Loucy (cell line): ENCODE results near the gene ZNF665.
A peak's percentile ranks its signal among the peaks of the same experiment; 100 is the strongest.
"Not testable (repeated sequence)": the region's sequence is repeated elsewhere in the genome, so short reads cannot be mapped to it uniquely, and the experiment has no call there.

ENCODE experiments used
- H2AFZ ChIP-seq: fragments of 200-600 bp; sonication (generic); 2 replicates; pipeline ENCODE4 v1.6.0; 2016; ENCODE audit warnings: antibody characterized with exemption, mild to moderate bottlenecking, low read length, moderate library complexity
- H3F3A ChIP-seq: fragments of 200-600 bp; 2 replicates; pipeline ENCODE4 v1.6.0; 2016; ENCODE audit warnings: antibody characterized with exemption, low read depth, mild to moderate bottlenecking
- H3K27me3 ChIP-seq: fragments of 200-600 bp; sonication (generic); 2 replicates; pipeline ENCODE4 v1.6.1; 2014; ENCODE audit warnings: low read length, mild to moderate bottlenecking; ENCODE audit not compliant: insufficient read depth, poor library complexity, severe bottlenecking
- H3K36me3 ChIP-seq: fragments of 200-600 bp; sonication (generic); 2 replicates; pipeline ENCODE4 v1.6.1; 2016; ENCODE audit warnings: low read length; ENCODE audit not compliant: insufficient read depth
- H3K4me1 ChIP-seq: fragments of 200-600 bp; sonication (generic); 2 replicates; pipeline ENCODE4 v1.5.1; 2014; ENCODE audit warnings: low read length, mild to moderate bottlenecking; ENCODE audit not compliant: insufficient read depth, poor library complexity, severe bottlenecking
- H3K4me2 ChIP-seq: fragments of 200-600 bp; sonication (generic); 2 replicates; pipeline ENCODE4 v1.6.0; 2014; ENCODE audit warnings: antibody characterized with exemption, low read length, low read depth, mild to moderate bottlenecking; ENCODE audit not compliant: poor library complexity, severe bottlenecking
- H3K4me3 ChIP-seq: fragments of 200-600 bp; sonication (generic); 2 replicates; pipeline ENCODE4 v1.5.1; 2014; ENCODE audit warnings: low read length, mild to moderate bottlenecking, mixed read lengths; ENCODE audit not compliant: poor library complexity, severe bottlenecking
- H3K79me2 ChIP-seq: fragments of 200-600 bp; sonication (generic); 2 replicates; pipeline ENCODE4 v1.6.1; 2014; ENCODE audit warnings: low read length; ENCODE audit not compliant: insufficient read depth
- H3K9ac ChIP-seq: fragments of 200-600 bp; sonication (generic); 2 replicates; pipeline ENCODE4 v1.6.0; 2014; ENCODE audit warnings: mild to moderate bottlenecking, low read depth, low read length, moderate library complexity; ENCODE audit not compliant: poor library complexity, severe bottlenecking
- H3K9me2 ChIP-seq: fragments of 200-600 bp; sonication (generic); replicated peaks from 2 replicates; pipeline ENCODE4 v1.6.1; 2016; ENCODE audit warnings: low read depth, low read length, mixed read lengths
- H3K9me3 ChIP-seq: fragments of 200-600 bp; sonication (generic); 2 replicates; pipeline ENCODE4 v1.6.1; 2014; ENCODE audit warnings: mild to moderate bottlenecking, antibody characterized with exemption, low read length, low read depth; ENCODE audit not compliant: insufficient read depth
- H4K20me1 ChIP-seq: fragments of 200-600 bp; sonication (generic); 2 replicates; pipeline ENCODE4 v1.6.0; 2014; ENCODE audit warnings: antibody characterized with exemption, low read length, mild to moderate bottlenecking; ENCODE audit not compliant: insufficient read depth, poor library complexity, severe bottlenecking
- CTCF ChIP-seq: fragments of 200-600 bp; sonication (generic); conservative IDR thresholded peaks from 2 replicates; pipeline ENCODE4 v1.5.1; 2014; ENCODE audit warnings: mild to moderate bottlenecking, antibody characterized with exemption, low read length
- EZH2phosphoT487 ChIP-seq: fragments of 200-600 bp; IDR thresholded peaks from 2 replicates; pipeline ENCODE4 v1.6.1; 2018; ENCODE audit warnings: antibody characterized with exemption, mild to moderate bottlenecking, moderate library complexity, borderline replicate concordance

ZNF665 gene

GRCh38 chr19:53192771-53193534 is at the start of gene ZNF665:
Gene ZNF665 (minus strand): TSS chr19:53193358. CDS start chr19:53182898, 10,460 bp downstream.
- Histone ChIP-seq H3K4me3 (peak within 1 kb of the TSS; percentile 94), H3K36me3 (no peaks in the 10 kb centered on the region), H2AFZ (peak within 1 kb of the TSS; percentile 94), H3K9me3 (no peaks in the 10 kb centered on the region), H3K27me3 (no peaks in the 10 kb centered on the region), H4K20me1 (no peaks in the 10 kb centered on the region), H3K4me1 (peaks cover 21% of the 10 kb centered on the region), H3K79me2 (peaks cover 14% of the 10 kb centered on the region), H3K9me2 (no peaks in the 10 kb centered on the region), H3F3A (no peaks in the 10 kb centered on the region), H3K4me2 (peak within 1 kb of the TSS; percentile 97), H3K9ac (peak within 1 kb of the TSS; percentile 90)
- TF ChIP-seq EZH2phosphoT487 (no peak), CTCF (no peak)

- no peak overlapping the region for H3K4me3 ChIP-seq
- H3K4me1 ChIP-seq: no peaks in the 10 kb centered on the region
- H3K9me2 ChIP-seq: no peaks in the 10 kb centered on the region
- peaks cover 3% of the 10 kb centered on the region for H3K27me3 ChIP-seq
- no peak overlapping the region for H2AFZ ChIP-seq
- no peak for TF ChIP-seq EZH2phosphoT487
- TF ChIP-seq CTCF: no peak
- no peaks in the 10 kb centered on the region for H4K20me1 ChIP-seq
- no peak overlapping the region for H3K9ac ChIP-seq
- no peaks in the 10 kb centered on the region for H3F3A ChIP-seq
- H3K79me2 ChIP-seq: no peaks in the 10 kb centered on the region
- H3K9me3 ChIP-seq: peaks cover 30% of the 10 kb centered on the region; the same call in 1 of the 2 replicates
- H3K36me3 ChIP-seq: no peaks in the 10 kb centered on the region
- no peak overlapping the region for H3K4me2 ChIP-seq
Observed at GRCh38 chr19:53237114-53237777, 44.1 kb upstream of the ZNF665 start.

- no peak overlapping the region for H3K4me2 ChIP-seq
- H2AFZ ChIP-seq: no peak overlapping the region
- no peaks in the 10 kb centered on the region for H3K4me1 ChIP-seq
- no peak for TF ChIP-seq EZH2phosphoT487
- TF ChIP-seq CTCF: no peak
- no peaks in the 10 kb centered on the region for H3K36me3 ChIP-seq
- H4K20me1 ChIP-seq: no peaks in the 10 kb centered on the region
- no peak overlapping the region for H3K4me3 ChIP-seq
- no peaks in the 10 kb centered on the region for H3F3A ChIP-seq
- H3K9me3 ChIP-seq: peaks cover 14% of the 10 kb centered on the region; the same call in 1 of the 2 replicates
- no peaks in the 10 kb centered on the region for H3K79me2 ChIP-seq
- H3K9ac ChIP-seq: no peak overlapping the region
- no peaks in the 10 kb centered on the region for H3K27me3 ChIP-seq
- H3K9me2 ChIP-seq: no peaks in the 10 kb centered on the region
Observed at GRCh38 chr19:53224606-53225005, 31.4 kb upstream of the ZNF665 start.

GRCh38 chr19:53222716-53223115 is 29.6 kb upstream of the ZNF665 start:
- H3K4me2 ChIP-seq, H3K9me2 ChIP-seq, H3K79me2 ChIP-seq, H3K4me1 ChIP-seq, H3K9ac ChIP-seq, H3K27me3 ChIP-seq, H2AFZ ChIP-seq, H4K20me1 ChIP-seq, H3F3A ChIP-seq, H3K4me3 ChIP-seq, H3K36me3 ChIP-seq: not testable (repeated sequence)
- peaks cover 18% of the 10 kb centered on the region; the same call in 1 of the 2 replicates for H3K9me3 ChIP-seq
